Measurements from ENCODE around the gene UTP14C. TPM values are rescaled to one million over a fixed set of nuclear protein-coding genes. Genes with fewer than 3 reads are reported as not detected.

Gene UTP14C
- total and polyA plus RNA-seq, 4 donors, result 5.8 to 18.7 (median 9.6) TPM

GRCh38 chr13:52067237-52067636, 42.7 kb downstream of the UTP14C start:
- Histone ChIP-seq H3K9me3 (ENCODE audit: control insufficient read depth in 4 of 4, low read length in 3 of 4) (peaks cover 9 to 21% (median 17%) of the 10 kb centered on the region in 4 donors), H3K36me3 (ENCODE audit: control insufficient read depth in 4 of 4, insufficient read depth in 3 of 4, low read depth in 1 of 4, low read length in 3 of 4) (no peaks in the 10 kb centered on the region), H3K4me1 (ENCODE audit: control insufficient read depth in 4 of 4, insufficient read depth in 4 of 4, low read length in 3 of 4) (no peaks in the 10 kb centered on the region), H3K4me3 (ENCODE audit: low read depth in 1 of 3, low read length in 3 of 3) (peak overlapping the region in 2 of 3 donors; percentile 31 to 42), H3K27ac (ENCODE audit: low read depth in 1 of 2, low read length in 2 of 2) (no peak overlapping the region), H3K9ac (ENCODE audit: low read depth in 1 of 2, low read length in 2 of 2) (no peak overlapping the region), H3K27me3 (ENCODE audit: control insufficient read depth in 4 of 4, insufficient read depth in 4 of 4, low read length in 3 of 4) (no peaks in the 10 kb centered on the region)
- no peak for DNase-seq (ENCODE audit: low spot score)
- TF ChIP-seq EGR1 (IDR thresholded peaks at IDR 0.05; ENCODE audit: low read depth in 2 of 2) (no peak), CTCF (IDR thresholded peaks at IDR 0.05; ENCODE audit: low read depth, low read length, missing input control) (no peak), TAF1 (conservative IDR thresholded peaks at IDR 0.05) (no peak), RAD21 (IDR thresholded peaks at IDR 0.05) (no peak), MAX (IDR thresholded peaks at IDR 0.05) (no peak), ZBTB33 (IDR thresholded peaks at IDR 0.05) (no peak), FOXA2 (IDR thresholded peaks at IDR 0.05) (no peak), ATF3 (IDR thresholded peaks at IDR 0.05) (no peak), HNF4G (IDR thresholded peaks at IDR 0.05) (no peak), GABPA (IDR thresholded peaks at IDR 0.05 in 1 of 2, conservative IDR thresholded peaks at IDR 0.05 in 1 of 2) (no peak), RXRA (IDR thresholded peaks at IDR 0.05) (no peak), JUND (IDR thresholded peaks at IDR 0.05) (no peak), NR2F2 (IDR thresholded peaks at IDR 0.05) (no peak), SP1 (IDR thresholded peaks at IDR 0.05) (no peak), FOXA1 (IDR thresholded peaks at IDR 0.05) (no peak), YY1 (IDR thresholded peaks at IDR 0.05) (no peak)

GRCh38 chr13:52070929-52071523, 46.5 kb downstream of the UTP14C start:
- TF ChIP-seq RAD21 (IDR thresholded peaks at IDR 0.05) (peak; percentile 77 to 88), TAF1 (conservative IDR thresholded peaks at IDR 0.05) (no peak), EGR1 (IDR thresholded peaks at IDR 0.05; ENCODE audit: low read depth in 2 of 2) (no peak), RXRA (IDR thresholded peaks at IDR 0.05) (no peak), FOXA2 (IDR thresholded peaks at IDR 0.05) (no peak), NR2F2 (IDR thresholded peaks at IDR 0.05) (no peak), ATF3 (IDR thresholded peaks at IDR 0.05) (no peak), CTCF (IDR thresholded peaks at IDR 0.05; ENCODE audit: low read depth, low read length, missing input control) (peak; percentile 43), YY1 (IDR thresholded peaks at IDR 0.05) (no peak), HNF4A (conservative IDR thresholded peaks at IDR 0.05) (no peak), FOXA1 (IDR thresholded peaks at IDR 0.05) (no peak), JUND (IDR thresholded peaks at IDR 0.05) (no peak), HNF4G (IDR thresholded peaks at IDR 0.05) (no peak), SP1 (IDR thresholded peaks at IDR 0.05) (no peak)
- no peaks in the 10 kb centered on the region for H3K4me1 ChIP-seq (ENCODE audit: control insufficient read depth in 4 of 4, insufficient read depth in 4 of 4, low read length in 3 of 4)
- WGBS, result 90% methylated on average over 1 of the region's 1 CpG
- no peak overlapping the region for H3K27ac ChIP-seq (ENCODE audit: low read depth in 1 of 2, low read length in 2 of 2)
- H3K9me3 ChIP-seq (ENCODE audit: control insufficient read depth in 4 of 4, low read length in 3 of 4), result peaks cover 9 to 19% (median 13%) of the 10 kb centered on the region in 4 donors
- no peaks in the 10 kb centered on the region for H3K27me3 ChIP-seq (ENCODE audit: control insufficient read depth in 4 of 4, insufficient read depth in 4 of 4, low read length in 3 of 4)
- no peak overlapping the region for H3K4me3 ChIP-seq (ENCODE audit: low read depth in 1 of 3, low read length in 3 of 3)
- H3K9ac ChIP-seq (ENCODE audit: low read depth in 1 of 2, low read length in 2 of 2), result no peak overlapping the region
- H3K36me3 ChIP-seq (ENCODE audit: control insufficient read depth in 4 of 4, insufficient read depth in 3 of 4, low read depth in 1 of 4, low read length in 3 of 4), result no peaks in the 10 kb centered on the region
- no peak for DNase-seq (ENCODE audit: low spot score)
